Measurements from ENCODE around the gene KIF26B. TPM values are rescaled to one million over a fixed set of nuclear protein-coding genes. Genes with fewer than 3 reads are reported as not detected.

Gene KIF26B
- total and polyA plus RNA-seq, 2 experiments from 2014 or later: 0.03 to 0.76 TPM

DNA sequence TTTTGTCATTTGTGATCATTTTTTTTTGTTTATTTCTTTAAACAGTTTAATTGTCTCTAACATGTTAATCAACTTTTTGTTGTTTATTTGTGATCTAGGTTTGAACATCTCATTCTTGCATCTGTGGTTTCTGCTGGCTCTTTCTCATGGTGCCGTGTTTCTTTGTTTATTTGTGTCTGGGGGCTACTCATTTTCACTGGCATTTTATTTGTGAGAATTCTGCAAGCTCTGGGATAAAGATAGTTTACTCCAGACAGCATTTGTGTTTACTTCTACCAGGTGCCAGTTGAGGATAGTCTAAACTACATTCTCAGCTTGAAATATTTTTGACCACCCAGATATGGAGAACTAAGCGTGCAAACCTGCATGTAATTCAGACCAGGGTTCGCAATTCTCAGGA is 508.6 kb downstream of the KIF26B start:
- no peaks in the 10 kb centered on the region for H3F3A ChIP-seq (replicated peaks; ENCODE audit: low read depth)
- no peak overlapping the region for H3K4me3 ChIP-seq
- H3K4me1 Mint-ChIP-seq: no peaks in the 10 kb centered on the region
- no peaks in the 10 kb centered on the region for H3K4me1 ChIP-seq (ENCODE audit: insufficient read depth)
- H2AFZ ChIP-seq: no peak overlapping the region
- no peak overlapping the region for H3K4me3 Mint-ChIP-seq
- no peaks in the 10 kb centered on the region; the same call in 2 of the 3 replicates for H3K9me3 Mint-ChIP-seq
- ATAC-seq (no peak), DNase-seq (ENCODE audit: low spot score) (no peak)
- no peaks in the 10 kb centered on the region for H3K79me2 ChIP-seq (replicated peaks; ENCODE audit: insufficient read depth)
- no peaks in the 10 kb centered on the region for H3K36me3 ChIP-seq (ENCODE audit: insufficient read depth)
- no peaks in the 10 kb centered on the region for H3K27me3 ChIP-seq (ENCODE audit: insufficient read depth)
- no peaks in the 10 kb centered on the region for H4K20me1 ChIP-seq (replicated peaks; ENCODE audit: insufficient read depth)
- H3K4me2 ChIP-seq: no peak overlapping the region
- no peak overlapping the region for H3K27ac ChIP-seq (ENCODE audit: low read depth)
- no peaks in the 10 kb centered on the region for H3K9me2 ChIP-seq (ENCODE audit: insufficient read depth)
- no peak overlapping the region for H3K27ac Mint-ChIP-seq
- no peaks in the 10 kb centered on the region for H3K36me3 Mint-ChIP-seq (ENCODE audit: low read depth)
- peaks cover 1% of the 10 kb centered on the region for H3K27me3 Mint-ChIP-seq (ENCODE audit: insufficient read depth, low read depth, poor library complexity)
- TF ChIP-seq, protein P1, sequence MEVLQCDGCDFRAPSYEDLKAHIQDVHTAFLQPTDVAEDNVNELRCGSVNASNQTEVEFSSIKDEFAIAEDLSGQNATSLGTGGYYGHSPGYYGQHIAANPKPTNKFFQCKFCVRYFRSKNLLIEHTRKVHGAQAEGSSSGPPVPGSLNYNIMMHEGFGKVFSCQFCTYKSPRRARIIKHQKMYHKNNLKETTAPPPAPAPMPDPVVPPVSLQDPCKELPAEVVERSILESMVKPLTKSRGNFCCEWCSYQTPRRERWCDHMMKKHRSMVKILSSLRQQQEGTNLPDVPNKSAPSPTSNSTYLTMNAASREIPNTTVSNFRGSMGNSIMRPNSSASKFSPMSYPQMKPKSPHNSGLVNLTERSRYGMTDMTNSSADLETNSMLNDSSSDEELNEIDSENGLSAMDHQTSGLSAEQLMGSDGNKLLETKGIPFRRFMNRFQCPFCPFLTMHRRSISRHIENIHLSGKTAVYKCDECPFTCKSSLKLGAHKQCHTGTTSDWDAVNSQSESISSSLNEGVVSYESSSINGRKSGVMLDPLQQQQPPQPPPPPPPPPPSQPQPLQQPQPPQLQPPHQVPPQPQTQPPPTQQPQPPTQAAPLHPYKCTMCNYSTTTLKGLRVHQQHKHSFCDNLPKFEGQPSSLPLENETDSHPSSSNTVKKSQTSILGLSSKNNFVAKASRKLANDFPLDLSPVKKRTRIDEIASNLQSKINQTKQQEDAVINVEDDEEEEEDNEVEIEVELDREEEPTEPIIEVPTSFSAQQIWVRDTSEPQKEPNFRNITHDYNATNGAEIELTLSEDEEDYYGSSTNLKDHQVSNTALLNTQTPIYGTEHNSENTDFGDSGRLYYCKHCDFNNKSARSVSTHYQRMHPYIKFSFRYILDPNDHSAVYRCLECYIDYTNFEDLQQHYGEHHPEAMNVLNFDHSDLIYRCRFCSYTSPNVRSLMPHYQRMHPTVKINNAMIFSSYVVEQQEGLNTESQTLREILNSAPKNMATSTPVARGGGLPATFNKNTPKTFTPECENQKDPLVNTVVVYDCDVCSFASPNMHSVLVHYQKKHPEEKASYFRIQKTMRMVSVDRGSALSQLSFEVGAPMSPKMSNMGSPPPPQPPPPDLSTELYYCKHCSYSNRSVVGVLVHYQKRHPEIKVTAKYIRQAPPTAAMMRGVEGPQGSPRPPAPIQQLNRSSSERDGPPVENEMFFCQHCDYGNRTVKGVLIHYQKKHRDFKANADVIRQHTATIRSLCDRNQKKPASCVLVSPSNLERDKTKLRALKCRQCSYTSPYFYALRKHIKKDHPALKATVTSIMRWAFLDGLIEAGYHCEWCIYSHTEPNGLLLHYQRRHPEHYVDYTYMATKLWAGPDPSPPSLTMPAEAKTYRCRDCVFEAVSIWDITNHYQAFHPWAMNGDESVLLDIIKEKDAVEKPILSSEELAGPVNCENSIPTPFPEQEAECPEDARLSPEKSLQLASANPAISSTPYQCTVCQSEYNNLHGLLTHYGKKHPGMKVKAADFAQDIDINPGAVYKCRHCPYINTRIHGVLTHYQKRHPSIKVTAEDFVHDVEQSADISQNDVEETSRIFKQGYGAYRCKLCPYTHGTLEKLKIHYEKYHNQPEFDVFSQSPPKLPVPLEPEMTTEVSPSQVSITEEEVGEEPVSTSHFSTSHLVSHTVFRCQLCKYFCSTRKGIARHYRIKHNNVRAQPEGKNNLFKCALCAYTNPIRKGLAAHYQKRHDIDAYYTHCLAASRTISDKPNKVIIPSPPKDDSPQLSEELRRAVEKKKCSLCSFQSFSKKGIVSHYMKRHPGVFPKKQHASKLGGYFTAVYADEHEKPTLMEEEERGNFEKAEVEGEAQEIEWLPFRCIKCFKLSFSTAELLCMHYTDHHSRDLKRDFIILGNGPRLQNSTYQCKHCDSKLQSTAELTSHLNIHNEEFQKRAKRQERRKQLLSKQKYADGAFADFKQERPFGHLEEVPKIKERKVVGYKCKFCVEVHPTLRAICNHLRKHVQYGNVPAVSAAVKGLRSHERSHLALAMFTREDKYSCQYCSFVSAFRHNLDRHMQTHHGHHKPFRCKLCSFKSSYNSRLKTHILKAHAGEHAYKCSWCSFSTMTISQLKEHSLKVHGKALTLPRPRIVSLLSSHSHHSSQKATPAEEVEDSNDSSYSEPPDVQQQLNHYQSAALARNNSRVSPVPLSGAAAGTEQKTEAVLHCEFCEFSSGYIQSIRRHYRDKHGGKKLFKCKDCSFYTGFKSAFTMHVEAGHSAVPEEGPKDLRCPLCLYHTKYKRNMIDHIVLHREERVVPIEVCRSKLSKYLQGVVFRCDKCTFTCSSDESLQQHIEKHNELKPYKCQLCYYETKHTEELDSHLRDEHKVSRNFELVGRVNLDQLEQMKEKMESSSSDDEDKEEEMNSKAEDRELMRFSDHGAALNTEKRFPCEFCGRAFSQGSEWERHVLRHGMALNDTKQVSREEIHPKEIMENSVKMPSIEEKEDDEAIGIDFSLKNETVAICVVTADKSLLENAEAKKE (CRISPR knock-in tag; IDR thresholded peaks at IDR 0.05): no peak
- TF ChIP-seq ZNF114 (CRISPR knock-in tag; IDR thresholded peaks at IDR 0.05): no peak
- TF ChIP-seq, protein P2, sequence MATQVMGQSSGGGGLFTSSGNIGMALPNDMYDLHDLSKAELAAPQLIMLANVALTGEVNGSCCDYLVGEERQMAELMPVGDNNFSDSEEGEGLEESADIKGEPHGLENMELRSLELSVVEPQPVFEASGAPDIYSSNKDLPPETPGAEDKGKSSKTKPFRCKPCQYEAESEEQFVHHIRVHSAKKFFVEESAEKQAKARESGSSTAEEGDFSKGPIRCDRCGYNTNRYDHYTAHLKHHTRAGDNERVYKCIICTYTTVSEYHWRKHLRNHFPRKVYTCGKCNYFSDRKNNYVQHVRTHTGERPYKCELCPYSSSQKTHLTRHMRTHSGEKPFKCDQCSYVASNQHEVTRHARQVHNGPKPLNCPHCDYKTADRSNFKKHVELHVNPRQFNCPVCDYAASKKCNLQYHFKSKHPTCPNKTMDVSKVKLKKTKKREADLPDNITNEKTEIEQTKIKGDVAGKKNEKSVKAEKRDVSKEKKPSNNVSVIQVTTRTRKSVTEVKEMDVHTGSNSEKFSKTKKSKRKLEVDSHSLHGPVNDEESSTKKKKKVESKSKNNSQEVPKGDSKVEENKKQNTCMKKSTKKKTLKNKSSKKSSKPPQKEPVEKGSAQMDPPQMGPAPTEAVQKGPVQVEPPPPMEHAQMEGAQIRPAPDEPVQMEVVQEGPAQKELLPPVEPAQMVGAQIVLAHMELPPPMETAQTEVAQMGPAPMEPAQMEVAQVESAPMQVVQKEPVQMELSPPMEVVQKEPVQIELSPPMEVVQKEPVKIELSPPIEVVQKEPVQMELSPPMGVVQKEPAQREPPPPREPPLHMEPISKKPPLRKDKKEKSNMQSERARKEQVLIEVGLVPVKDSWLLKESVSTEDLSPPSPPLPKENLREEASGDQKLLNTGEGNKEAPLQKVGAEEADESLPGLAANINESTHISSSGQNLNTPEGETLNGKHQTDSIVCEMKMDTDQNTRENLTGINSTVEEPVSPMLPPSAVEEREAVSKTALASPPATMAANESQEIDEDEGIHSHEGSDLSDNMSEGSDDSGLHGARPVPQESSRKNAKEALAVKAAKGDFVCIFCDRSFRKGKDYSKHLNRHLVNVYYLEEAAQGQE (IDR thresholded peaks at IDR 0.05; ENCODE audit: unreplicated experiment): no peak
- no peak for TF ChIP-seq POLR2AphosphoS5 (IDR thresholded peaks at IDR 0.05; ENCODE audit: low read depth)
- no peak for TF ChIP-seq CREB1 (CRISPR knock-in tag; IDR thresholded peaks at IDR 0.05; ENCODE audit: low read depth)
- no peak for TF ChIP-seq ZNF331 (CRISPR knock-in tag; IDR thresholded peaks at IDR 0.05; ENCODE audit: low read depth)
